NCI-H146 treated with DMSO at 0.1 percent for 48 hours (cell line): ENCODE data around the gene FBXL7.

Experiments used
- DNase-seq: peaks from one replicate; lab custom pipeline; 2025; ENCODE audit not compliant: unreplicated experiment; lab: John Stamatoyannopoulos, UW

FBXL7 gene

GRCh38 chr5:15929611-15930263 is 429.8 kb downstream of the FBXL7 start:
- no peak for DNase-seq

GRCh38 chr5:15932066-15932465 is 432.1 kb downstream of the FBXL7 start:
- DNase-seq = no peak

GRCh38 chr5:15933259-15934207 is 433.6 kb downstream of the FBXL7 start:
- no peak for DNase-seq

GRCh38 chr5:15936505-15937245 is 436.7 kb downstream of the FBXL7 start:
- DNase-seq = no peak

- DNase-seq = no peak
Measured at GRCh38 chr5:15937708-15938107, 437.7 kb downstream of the FBXL7 start.

- DNase-seq = no peak
Measured at GRCh38 chr5:15938186-15938585, 438.2 kb downstream of the FBXL7 start.

GRCh38 chr5:15938961-15939360 is 439.0 kb downstream of the FBXL7 start:
- no peak for DNase-seq

GRCh38 chr5:15940905-15941304 is 440.9 kb downstream of the FBXL7 start:
- no peak for DNase-seq

GRCh38 chr5:15943487-15943886 is 443.5 kb downstream of the FBXL7 start:
- no peak for DNase-seq

- no peak for DNase-seq
Measured at GRCh38 chr5:15946026-15946425, 446.0 kb downstream of the FBXL7 start.

- DNase-seq = no peak
Measured at GRCh38 chr5:15948190-15948589, 448.2 kb downstream of the FBXL7 start.

- DNase-seq = no peak
Measured at GRCh38 chr5:15951126-15951525, 451.1 kb downstream of the FBXL7 start.

GRCh38 chr5:15951550-15951949 is 451.6 kb downstream of the FBXL7 start:
- no peak for DNase-seq

- DNase-seq = no peak
Measured at GRCh38 chr5:15956622-15957021, 456.6 kb downstream of the FBXL7 start.

- DNase-seq = no peak
Measured at GRCh38 chr5:15957124-15957523, 457.1 kb downstream of the FBXL7 start.

- no peak for DNase-seq
Measured at GRCh38 chr5:15959370-15960164, 459.6 kb downstream of the FBXL7 start.

- no peak for DNase-seq
Measured at GRCh38 chr5:15966066-15966640, 466.2 kb downstream of the FBXL7 start.

- no peak for DNase-seq
Measured at GRCh38 chr5:15966651-15967050, 466.7 kb downstream of the FBXL7 start.

GRCh38 chr5:15968993-15969392 is 469.0 kb downstream of the FBXL7 start:
- DNase-seq = no peak

GRCh38 chr5:15977851-15978250 is 477.9 kb downstream of the FBXL7 start:
- DNase-seq = no peak
